GM18508 (cell line): ENCODE data around the gene FOXK2.
"Not testable (repeated sequence)": the region's sequence is repeated elsewhere in the genome, so short reads cannot be mapped to it uniquely, and the experiment has no call there.

ENCODE experiments used
- ATAC-seq: cut with Tn5 transposase; IDR thresholded peaks from one replicate; pipeline ENCODE4 v1.9.1; 2021; ENCODE audit warnings: moderate number of reproducible peaks; ENCODE audit not compliant: insufficient read depth, unreplicated experiment

The FOXK2 gene

DNA sequence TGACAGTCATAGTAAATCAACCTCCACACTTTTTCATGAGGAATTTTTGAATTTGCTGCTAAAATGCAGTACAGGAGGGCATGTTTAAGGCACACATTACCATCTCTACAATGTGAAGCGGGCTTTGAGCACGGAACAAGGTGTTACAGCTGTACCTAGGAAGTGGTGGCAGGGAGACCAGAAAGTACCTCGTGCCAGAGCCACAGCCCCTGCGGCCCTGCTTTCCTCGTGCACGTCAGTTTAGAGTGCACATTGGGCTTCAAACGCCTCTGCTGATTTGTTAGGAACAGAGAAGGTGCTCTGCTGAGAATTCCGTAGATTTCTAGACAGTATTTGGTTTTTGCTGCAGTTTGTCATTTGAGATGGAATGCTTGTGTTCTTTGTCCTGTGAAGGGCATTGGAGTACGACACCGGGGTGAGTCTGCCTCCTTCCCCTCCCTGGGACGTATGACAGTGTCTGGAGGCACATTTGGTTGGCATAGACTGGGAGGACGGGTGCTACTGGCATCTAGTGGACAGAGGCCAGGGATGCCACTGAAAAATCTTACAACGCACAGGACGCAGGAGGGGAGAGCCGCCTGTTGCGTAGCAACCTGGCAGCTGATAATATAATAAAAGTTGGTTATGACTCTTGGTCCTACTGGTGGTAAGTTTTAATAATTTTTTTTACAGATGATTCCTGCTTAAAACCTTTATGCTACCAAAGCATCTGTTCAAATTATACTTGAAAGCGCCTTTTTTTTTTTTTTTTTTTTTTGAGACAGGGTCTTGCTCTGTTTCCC lies 9.1 kb downstream of the FOXK2 start:
- no peak for ATAC-seq

- no peak for ATAC-seq
Measured at GRCh38 chr17:82529914-82530300, 10.4 kb downstream of the FOXK2 start.

- ATAC-seq, result no peak
Measured at GRCh38 chr17:82531431-82531881, 11.9 kb downstream of the FOXK2 start.

- ATAC-seq, result no peak
Measured at GRCh38 chr17:82534401-82534812, 14.9 kb downstream of the FOXK2 start.

DNA sequence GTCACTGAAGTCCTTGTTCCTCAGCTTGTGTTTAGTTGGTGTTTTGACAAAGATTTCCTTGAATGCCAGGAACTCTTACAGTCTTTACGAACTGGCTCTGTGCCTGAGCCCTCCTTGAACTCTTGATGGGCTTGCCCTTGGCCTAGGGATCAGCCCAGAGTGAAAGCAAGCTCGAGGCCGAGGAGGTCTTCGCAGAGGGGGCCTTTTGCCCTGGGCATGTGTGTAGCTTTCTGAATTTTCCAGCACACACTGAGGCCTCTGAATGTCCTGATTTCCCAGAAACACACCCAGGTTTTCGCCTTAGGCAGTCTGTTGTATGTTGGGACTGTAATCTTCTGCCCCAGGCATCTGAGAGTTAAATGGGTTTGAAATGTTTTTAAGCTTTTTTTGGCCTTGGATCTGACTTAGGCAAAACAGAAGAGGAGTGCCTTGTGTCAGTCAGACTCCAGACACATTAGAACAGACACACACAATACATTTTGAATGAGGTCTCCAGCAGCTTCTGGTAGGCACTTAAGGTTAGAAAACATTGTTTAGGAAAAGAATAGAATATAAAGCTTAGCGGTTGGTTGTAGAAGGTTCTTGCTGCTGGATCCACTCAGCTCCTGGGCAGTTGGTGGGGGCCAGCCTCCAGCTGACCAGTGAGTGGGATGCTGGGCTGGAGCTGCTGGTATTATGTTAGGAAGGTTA lies 17.1 kb downstream of the FOXK2 start:
- no peak for ATAC-seq

DNA sequence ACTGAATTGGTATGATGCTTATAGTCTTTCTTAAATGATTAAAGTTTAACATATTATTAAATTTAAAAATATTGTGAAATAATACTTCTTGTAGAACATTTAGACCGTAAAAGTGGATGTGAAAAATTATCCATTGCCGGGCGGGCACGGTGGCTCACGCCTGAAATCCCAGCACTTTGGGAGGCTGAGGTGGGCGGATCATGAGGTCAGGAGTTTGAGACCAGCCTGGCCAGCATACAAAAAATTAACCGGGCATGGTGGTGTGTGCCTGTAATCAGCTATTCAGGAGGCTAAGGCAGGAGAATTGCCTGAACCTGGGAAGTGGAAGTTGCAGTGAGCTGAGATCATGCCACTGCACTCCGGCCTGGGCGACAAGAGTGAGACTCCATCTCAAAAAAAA lies 17.7 kb downstream of the FOXK2 start:
- ATAC-seq, result not testable (repeated sequence)

DNA sequence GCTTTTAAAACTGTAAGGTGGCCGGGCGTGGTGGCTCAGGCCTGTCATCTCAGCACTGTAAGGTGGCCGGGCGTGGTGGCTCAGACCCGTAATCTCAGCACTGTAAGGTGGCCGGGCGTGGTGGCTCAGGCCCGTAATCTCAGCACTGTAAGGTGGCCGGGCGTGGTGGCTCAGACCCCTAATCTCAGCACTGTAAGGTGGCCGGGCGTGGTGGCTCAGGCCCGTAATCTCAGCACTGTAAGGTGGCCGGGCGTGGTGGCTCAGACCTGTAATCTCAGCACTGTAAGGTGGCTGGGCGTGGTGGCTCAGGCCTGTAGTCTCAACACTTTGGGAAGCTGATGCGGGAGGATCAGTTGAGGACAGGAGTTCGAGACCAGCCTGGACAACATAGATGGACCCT lies 19.5 kb downstream of the FOXK2 start:
- ATAC-seq, result not testable (repeated sequence)

DNA sequence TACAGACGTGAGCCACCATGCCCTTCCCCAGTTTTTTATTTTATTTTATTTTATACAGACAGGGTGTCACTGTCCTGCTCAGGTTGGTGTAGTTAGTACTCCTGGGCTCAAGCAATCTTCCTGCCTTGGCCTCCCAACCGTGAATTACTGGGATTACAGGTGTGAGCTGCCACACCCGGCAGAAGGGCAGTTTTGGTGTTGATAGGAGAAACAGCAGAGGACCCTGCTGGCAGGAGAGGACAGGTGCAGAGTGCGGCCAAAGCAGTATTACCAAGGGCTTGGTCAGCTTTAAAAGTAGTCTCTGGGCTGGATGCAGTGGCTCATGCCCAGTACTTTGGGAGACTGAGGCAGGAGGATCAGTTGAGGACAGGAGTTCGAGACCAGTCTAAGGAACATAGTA lies 22.9 kb downstream of the FOXK2 start:
- no peak for ATAC-seq

DNA sequence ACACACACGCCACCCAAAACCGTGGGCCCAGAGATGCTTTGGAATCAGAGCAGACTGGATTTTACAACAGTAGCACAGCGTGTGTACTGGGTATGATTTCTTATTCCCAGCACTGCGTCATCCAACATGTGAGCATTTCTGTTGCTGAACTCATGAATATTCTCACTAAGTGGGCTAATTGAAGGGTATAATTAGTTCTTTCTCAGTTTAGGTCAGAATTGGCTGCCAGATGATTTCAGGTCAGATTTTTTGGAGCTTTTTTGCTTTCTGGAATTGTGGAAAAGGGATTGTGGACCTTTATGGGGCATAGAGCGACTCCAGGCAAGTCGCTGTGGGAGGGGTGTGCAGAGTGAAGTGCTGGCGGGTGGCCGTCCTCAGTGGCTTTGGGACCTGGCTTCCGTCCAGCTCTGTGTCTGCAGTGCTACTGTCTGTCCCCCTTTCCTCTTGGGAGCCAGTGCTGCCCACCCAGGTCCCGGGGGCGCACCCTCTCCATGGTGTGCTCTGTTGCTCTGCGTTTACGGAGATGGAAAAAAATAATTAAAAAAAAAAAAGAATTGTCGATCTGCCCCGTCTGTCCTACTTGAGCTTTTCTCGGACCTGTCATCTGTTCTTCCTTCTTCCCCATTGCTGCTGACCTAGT lies 25.0 kb downstream of the FOXK2 start:
- no peak for ATAC-seq

GRCh38 chr17:82545071-82545462 lies 25.5 kb downstream of the FOXK2 start:
- no peak for ATAC-seq

- ATAC-seq, result no peak
Measured at GRCh38 chr17:82547981-82548380, 28.4 kb downstream of the FOXK2 start.

DNA sequence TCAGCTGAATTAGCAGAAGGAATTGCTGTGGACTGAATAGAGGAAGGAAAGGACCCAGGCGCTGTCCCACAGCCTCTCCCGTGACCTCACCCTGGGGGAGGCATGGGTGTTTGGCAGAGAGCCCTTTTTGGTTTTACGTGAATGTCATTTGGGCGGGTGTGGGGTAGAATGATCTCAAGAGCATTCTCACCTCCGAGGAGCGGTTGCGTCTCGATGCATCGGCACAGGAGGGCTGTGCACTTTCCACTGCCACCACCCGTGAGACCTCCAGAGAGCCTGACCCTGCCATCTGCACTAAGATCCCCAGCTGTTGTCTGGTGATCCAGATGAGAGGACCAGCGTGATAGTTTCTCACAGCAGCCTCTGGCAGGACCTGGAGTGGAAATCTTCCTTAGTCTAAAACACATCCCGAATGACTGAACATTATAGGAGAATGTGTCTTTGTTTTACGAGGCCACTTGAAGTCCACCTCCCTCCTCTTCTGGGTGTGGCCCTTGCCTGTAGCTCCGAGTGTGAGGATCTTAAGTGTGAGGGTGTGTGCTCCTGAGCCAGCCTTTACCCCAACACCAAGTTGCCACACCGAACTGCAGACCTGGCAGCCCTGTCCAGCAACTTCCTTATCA lies 29.3 kb downstream of the FOXK2 start:
- no peak for ATAC-seq

- no peak for ATAC-seq
Measured at GRCh38 chr17:82551779-82552457, 32.4 kb downstream of the FOXK2 start.

- no peak for ATAC-seq
Measured at GRCh38 chr17:82552580-82552979, 33.0 kb downstream of the FOXK2 start.

GRCh38 chr17:82553210-82553930 lies 33.8 kb downstream of the FOXK2 start:
- ATAC-seq, result no peak

- ATAC-seq, result not testable (repeated sequence)
Measured at GRCh38 chr17:82557510-82557909, 38.0 kb downstream of the FOXK2 start.

GRCh38 chr17:82559566-82560251 lies 40.2 kb downstream of the FOXK2 start:
- no peak for ATAC-seq

DNA sequence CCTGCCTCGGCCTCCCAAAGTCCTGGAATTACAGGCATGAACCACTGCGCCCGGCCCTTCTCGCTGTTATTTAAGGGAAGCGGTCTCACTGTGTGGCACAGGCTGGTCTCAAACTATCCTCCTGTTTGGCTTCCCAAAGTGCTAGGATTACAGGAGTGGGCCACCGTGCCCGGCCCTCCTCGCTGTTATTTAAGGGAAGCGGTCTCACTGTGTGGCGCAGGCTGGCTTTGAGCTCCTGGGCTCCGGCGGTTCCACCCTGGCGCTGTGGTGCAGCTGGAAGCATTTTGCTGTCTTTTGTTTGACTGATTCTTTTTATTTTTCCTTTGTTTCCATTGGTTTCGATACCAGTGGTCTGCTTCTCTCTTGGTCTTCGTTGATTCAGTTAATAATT lies 40.7 kb downstream of the FOXK2 start:
- no peak for ATAC-seq

- no peak for ATAC-seq
Measured at GRCh38 chr17:82560802-82561428, 41.4 kb downstream of the FOXK2 start.
